GM23338 (cell line): ENCODE results near the gene HDAC10. TPM values are rescaled to one million over a fixed set of nuclear protein-coding genes. Genes with fewer than 3 reads are reported as not detected.

Experiments used
- ATAC-seq: fragments of 200-7000 bp; cut with Tn5 transposase; 3 replicates; pipeline ENCODE4 v1.9.1; 2020
- DNase-seq: peaks from one replicate; pipeline ENCODE4 v3.0.0-alpha.2; 2015; ENCODE audit warnings: low spot score
- H2AFZ ChIP-seq: fragments of 200-600 bp; sonication (generic); 2 replicates; pipeline ENCODE4 v1.8.0; 2016; ENCODE audit warnings: antibody characterized with exemption, mild to moderate bottlenecking, moderate library complexity
- H3F3A ChIP-seq: fragments of 200-600 bp; sonication (generic); replicated peaks from 2 replicates; pipeline ENCODE4 v1.8.0; 2017; ENCODE audit warnings: antibody characterized with exemption, mixed run types, low read depth
- H3K27ac ChIP-seq: fragments of 200-600 bp; sonication (generic); 2 replicates; pipeline ENCODE4 v1.6.1; 2016; ENCODE audit warnings: low read depth
- H3K27me3 ChIP-seq: fragments of 200-600 bp; sonication (generic); 2 replicates; pipeline ENCODE4 v1.8.0; 2016; ENCODE audit warnings: mild to moderate bottlenecking, mixed run types, moderate library complexity; ENCODE audit not compliant: insufficient read depth
- H3K36me3 ChIP-seq: fragments of 200-600 bp; sonication (generic); 2 replicates; pipeline ENCODE4 v1.8.0; 2016; ENCODE audit warnings: mild to moderate bottlenecking; ENCODE audit not compliant: insufficient read depth
- H3K4me1 ChIP-seq: fragments of 200-600 bp; sonication (generic); 2 replicates; pipeline ENCODE4 v1.8.0; 2016; ENCODE audit warnings: mild to moderate bottlenecking, moderate library complexity; ENCODE audit not compliant: insufficient read depth
- H3K4me2 ChIP-seq: fragments of 200-600 bp; sonication (generic); 2 replicates; pipeline ENCODE4 v1.7.1; 2017; ENCODE audit warnings: mixed run types
- H3K4me3 ChIP-seq: fragments of 200-600 bp; sonication (generic); 2 replicates; pipeline ENCODE4 v1.6.1; 2016; ENCODE audit warnings: mixed run types
- H3K79me2 ChIP-seq: fragments of 200-600 bp; sonication (generic); replicated peaks from 2 replicates; pipeline ENCODE4 v1.8.0; 2017; ENCODE audit warnings: mild to moderate bottlenecking; ENCODE audit not compliant: insufficient read depth
- H3K9me2 ChIP-seq: fragments of 200-600 bp; sonication (generic); 2 replicates; pipeline ENCODE4 v1.8.0; 2017; ENCODE audit not compliant: insufficient read depth
- H4K20me1 ChIP-seq: fragments of 200-600 bp; sonication (generic); replicated peaks from 2 replicates; pipeline ENCODE4 v1.8.0; 2017; ENCODE audit warnings: mild to moderate bottlenecking; ENCODE audit not compliant: insufficient read depth
- H3K27ac Mint-ChIP-seq: 2 replicates; pipeline ENCODE4 v1.8.0; 2020; ENCODE audit warnings: inconsistent platforms, mild to moderate bottlenecking, moderate library complexity, mixed read lengths
- H3K27me3 Mint-ChIP-seq: 3 replicates; pipeline ENCODE4 v1.8.0; 2022; ENCODE audit warnings: low read depth, mild to moderate bottlenecking, moderate library complexity, mixed read lengths, inconsistent platforms; ENCODE audit not compliant: insufficient read depth, poor library complexity
- H3K36me3 Mint-ChIP-seq: 3 replicates; pipeline ENCODE4 v1.8.0; 2021; ENCODE audit warnings: low read depth, mild to moderate bottlenecking, inconsistent platforms, moderate library complexity, mixed read lengths
- H3K4me1 Mint-ChIP-seq: 3 replicates; pipeline ENCODE4 v1.8.0; 2020; ENCODE audit warnings: mild to moderate bottlenecking, inconsistent platforms, mixed read lengths
- H3K4me3 Mint-ChIP-seq: 3 replicates; pipeline ENCODE4 v1.8.0; 2021; ENCODE audit warnings: moderate library complexity, mild to moderate bottlenecking, inconsistent platforms, mixed read lengths
- H3K9me3 Mint-ChIP-seq: 3 replicates; pipeline ENCODE4 v1.8.0; 2020; ENCODE audit warnings: moderate library complexity, mild to moderate bottlenecking, inconsistent platforms, mixed read lengths
- CTCF ChIP-seq, 2 experiments: fragments of 200-600 bp in 1 of 2; sonication (generic) in 1 of 2; conservative IDR thresholded peaks; 2 replicates each; pipeline versions ENCODE4 v1.5.1 to v1.6.1; 2016 to 2017; ENCODE audit warnings: antibody characterized with exemption in 2 of 2, low read depth in 2 of 2, mild to moderate bottlenecking in 2 of 2, moderate library complexity in 1 of 2
- ETS1 ChIP-seq: IDR thresholded peaks from 2 replicates; pipeline ENCODE4 v1.6.1; 2016; ENCODE audit warnings: antibody characterized with exemption
- EZH2 ChIP-seq: fragments of 200-600 bp; sonication (generic); IDR thresholded peaks from one replicate; pipeline ENCODE4 v1.8.0; 2017; ENCODE audit warnings: antibody characterized with exemption, mild to moderate bottlenecking, low read depth; ENCODE audit not compliant: unreplicated experiment
- EZH2phosphoT487 ChIP-seq: fragments of 200-600 bp; sonication (generic); IDR thresholded peaks from one replicate; pipeline ENCODE4 v1.8.1; 2018; ENCODE audit warnings: antibody characterized with exemption; ENCODE audit not compliant: unreplicated experiment
- JUNB ChIP-seq: IDR thresholded peaks from one replicate; pipeline ENCODE4 v1.6.1; 2016; ENCODE audit warnings: antibody characterized with exemption; ENCODE audit not compliant: unreplicated experiment
- POLR2AphosphoS5 ChIP-seq: IDR thresholded peaks from 2 replicates; pipeline ENCODE4 v1.6.1; 2016; ENCODE audit warnings: antibody characterized with exemption, low read depth
- REST ChIP-seq: IDR thresholded peaks from one replicate; pipeline ENCODE4 v1.6.1; 2018; ENCODE audit warnings: antibody characterized with exemption; ENCODE audit not compliant: unreplicated experiment
- STAT1 ChIP-seq: IDR thresholded peaks from one replicate; pipeline ENCODE4 v1.6.1; 2016; ENCODE audit warnings: antibody characterized with exemption; ENCODE audit not compliant: unreplicated experiment
- ZNF114 ChIP-seq: fragments of 250-450 bp; sonication (Bioruptor Pico); IDR thresholded peaks from 2 replicates; pipeline ENCODE4 v1.5.0; 2020; ENCODE audit warnings: mild to moderate bottlenecking, moderate library complexity
- ZNF331 ChIP-seq: fragments of 250-450 bp; sonication (Bioruptor Pico); IDR thresholded peaks from 2 replicates; pipeline ENCODE4 v1.5.0; 2020; ENCODE audit warnings: low read depth, mild to moderate bottlenecking, moderate library complexity
- polyA plus RNA-seq: library from polyadenylated mRNA; unstranded; fragments of >200 nt; fragmentation: Nextera tagmentation; extraction: Ambion mirVana; gene quantifications from 2 replicates; pipeline ENCODE4 v1.2.1, GENCODE V29; 2016
- total RNA-seq: library from RNA; depleted of rRNA; stranded (reverse); fragments of >200 nt; shearing (Covaris generic); gene quantifications from 2 replicates; pipeline ENCODE4 v1.2.3, GENCODE V29; 2014

HDAC10 gene
- total and polyA plus RNA-seq, 2 experiments from 2014 or later = 4.1 to 41.9 TPM

- TF ChIP-seq CTCF (conservative IDR thresholded peaks at IDR 0.05; ENCODE audit: low read depth in 2 of 2) (no peak), STAT1 (no peak), EZH2 (no peak), JUNB (no peak), REST (no peak)
Observed at GRCh38 chr22:50257041-50257440, 6.0 kb upstream of the HDAC10 start (continued).

- ATAC-seq = no peak
- Histone ChIP-seq H3K36me3 (no peaks in the 10 kb centered on the region), H3K9me2 (no peaks in the 10 kb centered on the region), H3K4me2 (no peak overlapping the region), H2AFZ (no peak overlapping the region), H3K79me2 (no peaks in the 10 kb centered on the region), H3K4me3 (no peak overlapping the region), H4K20me1 (no peaks in the 10 kb centered on the region), H3K4me1 (no peaks in the 10 kb centered on the region; the same call in 1 of the 2 replicates), H3K27me3 (peaks cover 12% of the 10 kb centered on the region), H3K27ac (no peak overlapping the region), H3F3A (peaks cover 4% of the 10 kb centered on the region; the same call in 1 of the 2 replicates)
- Mint-ChIP-seq H3K4me1 (no peaks in the 10 kb centered on the region; the same call in 2 of the 3 replicates), H3K4me3 (no peak overlapping the region), H3K27ac (no peak overlapping the region), H3K9me3 (no peaks in the 10 kb centered on the region), H3K36me3 (no peaks in the 10 kb centered on the region), H3K27me3 (peaks cover 13% of the 10 kb centered on the region)
- DNase-seq = no peak
- TF ChIP-seq EZH2phosphoT487 (no peak), ZNF114 (CRISPR knock-in tag) (no peak), ETS1 (no peak), JUNB (no peak), POLR2AphosphoS5 (no peak), EZH2 (no peak), REST (no peak), ZNF331 (no peak)
Observed at GRCh38 chr22:50256258-50256862, 5.3 kb upstream of the HDAC10 start.
